AG08396 (cell line): Measurements from ENCODE around the gene KCNQ1.

ENCODE experiments used
- DNase-seq: peaks from one replicate; pipeline ENCODE4 v3.0.0; 2012; ENCODE audit warnings: low spot score, mixed read lengths

KCNQ1 gene

GRCh38 chr11:2699531-2700414 is 255.0 kb downstream of the KCNQ1 start, which contains the start of gene KCNQ1OT1:
TSS of gene KCNQ1OT1 (minus strand) at chr11:2699994.
- peak; percentile 99 for DNase-seq

- DNase-seq = peak; percentile 60
These were observed 255.8 kb downstream of the KCNQ1 start for GRCh38 chr11:2700415-2701211.

GRCh38 chr11:2701230-2701629 is 256.4 kb downstream of the KCNQ1 start:
- DNase-seq = no peak

GRCh38 chr11:2701898-2702434 is 257.2 kb downstream of the KCNQ1 start:
- no peak for DNase-seq

GRCh38 chr11:2702771-2703362 is 258.1 kb downstream of the KCNQ1 start:
- DNase-seq = no peak

GRCh38 chr11:2703363-2704141 is 258.7 kb downstream of the KCNQ1 start:
- no peak for DNase-seq

- no peak for DNase-seq
These were observed 259.5 kb downstream of the KCNQ1 start for GRCh38 chr11:2704356-2704755.

GRCh38 chr11:2704896-2705606 is 260.2 kb downstream of the KCNQ1 start:
- DNase-seq = no peak

- no peak for DNase-seq
These were observed 261.5 kb downstream of the KCNQ1 start for GRCh38 chr11:2706321-2706720.

- DNase-seq = no peak
These were observed 262.9 kb downstream of the KCNQ1 start for GRCh38 chr11:2707736-2708135.

GRCh38 chr11:2708151-2708581 is 263.4 kb downstream of the KCNQ1 start:
- peak; percentile 47 for DNase-seq

- peak; percentile 27 for DNase-seq
These were observed 264.0 kb downstream of the KCNQ1 start for GRCh38 chr11:2708757-2709281.

GRCh38 chr11:2709429-2709828 is 264.6 kb downstream of the KCNQ1 start:
- DNase-seq = no peak

- DNase-seq = no peak
These were observed 266.4 kb downstream of the KCNQ1 start for GRCh38 chr11:2711161-2711560.

GRCh38 chr11:2713094-2713493 is 268.3 kb downstream of the KCNQ1 start:
- no peak for DNase-seq

- DNase-seq = no peak
These were observed 269.1 kb downstream of the KCNQ1 start for GRCh38 chr11:2713661-2714462.

GRCh38 chr11:2714463-2714800 is 269.6 kb downstream of the KCNQ1 start:
- no peak for DNase-seq

GRCh38 chr11:2714871-2715270 is 270.1 kb downstream of the KCNQ1 start:
- no peak for DNase-seq

- no peak for DNase-seq
These were observed 271.0 kb downstream of the KCNQ1 start for GRCh38 chr11:2715716-2716350.
